GM12892 (cell line): ENCODE results near the gene NDUFA5.

Experiments used
- POLR2A ChIP-seq: IDR thresholded peaks from 2 replicates; pipeline ENCODE4 v1.6.1; 2011; ENCODE audit warnings: low read depth, low read length, control low read depth
- POLR2AphosphoS5 ChIP-seq: IDR thresholded peaks from 2 replicates; pipeline ENCODE4 v1.6.1; 2011; ENCODE audit warnings: low read depth, low read length, control low read depth
- TAF1 ChIP-seq: IDR thresholded peaks from 2 replicates; pipeline ENCODE4 v1.6.1; 2011; ENCODE audit warnings: low read depth, mild to moderate bottlenecking, control low read depth, low read length, borderline replicate concordance

- TF ChIP-seq POLR2AphosphoS5: no peak
- no peak for TF ChIP-seq POLR2A
- no peak for TF ChIP-seq TAF1
Observed at GRCh38 chr7:123579416-123579815, 21.8 kb upstream of the NDUFA5 start.
